HG03064 (cell line): ENCODE results near the gene CELF4.

ENCODE experiments used
- ATAC-seq: cut with Tn5 transposase; IDR thresholded peaks from one replicate; pipeline ENCODE4 v1.9.1; 2021; ENCODE audit warnings: low read depth; ENCODE audit not compliant: unreplicated experiment

Gene CELF4

DNA sequence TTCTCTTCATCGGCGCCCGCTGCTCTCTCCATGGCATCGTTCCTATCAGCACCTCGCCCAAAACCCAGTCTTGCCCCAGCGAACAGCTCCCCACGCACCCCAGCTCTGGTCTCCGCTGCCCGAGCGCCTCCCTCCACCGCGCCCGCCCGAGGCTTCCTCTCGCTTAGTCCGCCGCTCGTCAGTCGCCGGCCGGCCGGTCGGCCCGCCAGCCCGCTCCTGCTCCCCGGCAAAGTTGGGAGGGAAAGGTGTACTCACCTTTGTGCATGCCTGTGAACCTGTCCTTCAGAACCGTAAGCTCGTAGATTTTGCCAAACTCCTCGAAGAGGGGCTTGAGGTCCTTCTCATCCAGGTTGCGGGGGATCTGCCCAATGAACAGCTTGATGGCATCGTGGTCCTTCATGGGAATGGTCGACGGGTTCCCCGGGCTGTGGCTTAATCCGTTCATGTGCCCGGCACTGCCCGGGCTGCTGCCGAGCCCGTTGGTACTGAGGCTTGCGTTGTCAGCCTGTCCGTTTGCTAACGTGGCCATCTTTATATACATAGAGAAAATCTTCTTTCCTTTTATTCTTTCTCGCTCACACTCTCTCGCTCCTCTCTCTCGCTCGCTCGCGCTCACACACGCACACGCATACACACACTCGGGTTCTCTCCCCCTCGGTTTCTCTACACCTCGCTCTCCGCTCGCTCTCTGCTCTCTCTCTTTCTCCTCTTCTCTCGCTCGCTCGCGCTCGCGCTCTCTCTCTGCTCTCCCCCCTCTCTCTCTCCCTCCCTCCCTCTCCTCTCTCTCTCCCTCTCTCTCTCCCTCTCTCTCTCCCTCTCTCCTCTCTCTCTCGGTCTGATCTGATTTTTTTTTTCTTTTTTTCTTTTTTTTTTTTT, at the start of gene CELF4:
Gene CELF4, minus strand, starts transcription at position 698 of the 876 bp plus-strand sequence.
- no peak for ATAC-seq

DNA sequence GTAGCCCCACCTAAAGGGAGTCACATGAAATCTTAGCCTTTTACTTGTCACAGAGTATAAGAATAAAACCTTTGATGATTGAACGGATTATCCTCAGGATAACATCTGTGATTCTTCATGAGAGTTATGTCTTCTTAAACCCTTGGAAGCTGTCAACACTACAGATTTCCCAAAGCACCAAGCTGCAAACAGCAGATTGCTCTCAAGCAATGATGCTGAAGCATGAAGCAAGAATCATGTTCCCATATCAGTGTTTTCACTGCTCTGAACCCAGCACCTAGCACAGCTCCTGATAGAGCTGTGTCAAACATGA, 47.6 kb upstream of the CELF4 start:
- no peak for ATAC-seq

DNA sequence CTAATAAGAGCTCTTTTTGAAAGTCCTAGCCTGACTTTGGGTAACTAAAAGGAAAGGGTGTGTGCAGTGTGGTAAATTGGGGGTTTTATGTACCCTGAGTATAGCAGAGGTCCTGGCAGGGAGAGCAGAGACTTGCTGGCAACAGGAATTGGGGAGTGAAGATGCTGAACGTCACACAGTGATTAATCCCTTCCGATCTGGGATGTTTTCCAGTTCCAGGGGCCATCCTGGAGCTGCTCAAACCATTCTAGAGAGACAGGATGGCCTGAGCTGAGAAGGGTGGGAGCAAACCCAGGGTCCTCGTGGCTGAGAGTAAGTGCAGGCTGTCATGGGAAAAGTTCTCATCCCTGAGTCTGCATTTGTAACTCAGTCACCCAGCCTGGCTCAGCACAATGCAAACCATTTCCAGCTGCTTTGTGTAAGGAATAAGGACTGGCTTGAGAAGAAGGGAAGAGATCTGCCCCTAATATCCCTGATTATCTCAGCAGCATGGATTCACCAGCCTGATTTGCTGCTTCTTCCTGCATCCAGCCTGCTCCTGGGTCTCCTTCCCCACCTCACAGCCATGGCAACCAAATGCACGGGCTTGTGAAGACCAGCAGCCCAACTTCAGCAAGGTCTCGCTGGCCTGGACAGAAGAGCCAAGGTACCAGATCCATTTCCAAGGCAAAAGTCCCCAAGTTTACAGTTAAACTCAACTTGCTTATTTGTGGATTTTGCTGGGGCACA, 47.1 kb upstream of the CELF4 start:
- ATAC-seq, result no peak

DNA sequence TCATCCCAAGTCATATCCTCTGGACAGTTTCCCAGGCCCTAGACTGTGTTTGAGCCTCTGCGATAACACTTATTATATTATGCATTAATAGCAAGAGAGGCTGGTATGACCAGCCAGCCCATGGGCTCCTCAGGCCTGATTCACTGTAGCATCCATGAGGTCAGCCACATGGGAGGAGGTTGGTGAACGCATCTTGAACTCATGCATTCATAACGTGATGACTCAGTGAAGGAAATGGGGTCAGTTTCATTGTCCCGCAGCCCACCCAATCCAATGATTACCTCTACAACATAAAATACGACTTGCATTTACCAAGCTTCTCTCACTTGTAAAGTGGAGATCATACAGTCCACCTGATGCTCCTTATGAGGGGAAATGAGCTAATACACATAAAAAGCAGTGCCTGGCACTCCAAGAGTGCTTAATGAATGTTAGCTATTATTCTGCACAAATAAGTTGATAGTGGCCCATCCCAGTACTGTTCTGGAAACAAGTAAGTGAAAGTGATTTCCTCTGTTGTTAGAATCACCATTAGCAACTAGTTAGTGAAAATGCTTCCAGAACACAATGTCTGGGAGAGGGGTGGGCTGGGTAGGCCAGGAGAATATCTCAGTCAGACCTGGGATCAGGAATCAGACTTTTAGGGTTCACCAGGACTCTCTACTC, 46.1 kb upstream of the CELF4 start:
- no peak for ATAC-seq

DNA sequence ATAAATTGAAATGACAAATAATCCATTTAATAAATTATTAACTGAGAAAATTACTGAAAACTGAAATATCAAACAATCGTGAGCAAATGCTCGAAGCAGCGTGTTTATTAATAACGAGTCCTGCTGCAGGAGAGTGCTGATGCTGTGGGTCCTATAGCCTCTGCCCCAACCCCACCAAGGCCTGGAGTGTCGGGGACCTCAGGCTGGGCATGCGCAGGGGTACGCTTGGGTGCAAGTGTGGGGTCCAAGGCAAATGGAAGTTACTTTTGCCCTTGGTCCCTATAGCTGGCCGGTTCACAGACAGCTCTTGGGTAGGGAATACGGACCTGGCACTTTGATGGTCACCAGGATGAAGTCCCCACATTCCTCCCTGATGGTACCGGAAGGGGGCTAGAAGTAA, 43.3 kb upstream of the CELF4 start:
- no peak for ATAC-seq

DNA sequence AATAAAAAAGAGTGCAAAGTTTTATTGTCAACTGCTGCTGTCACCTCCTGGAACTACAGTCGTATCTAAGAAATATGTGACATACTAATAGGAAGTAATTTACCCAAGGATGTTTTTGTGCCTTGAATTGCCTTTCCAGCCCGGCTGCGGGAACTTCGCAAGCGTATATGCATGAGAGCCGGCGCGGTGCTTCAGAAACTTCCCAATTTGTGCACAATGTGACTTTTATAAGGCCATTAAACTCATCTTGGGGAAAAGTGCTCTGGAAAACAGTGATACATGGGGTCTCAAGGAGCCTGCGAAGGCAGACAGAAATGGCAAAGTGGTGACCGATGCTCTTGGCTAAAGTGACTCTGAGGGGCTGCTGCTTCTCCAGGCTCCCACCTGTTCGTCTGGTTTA, 41.7 kb upstream of the CELF4 start:
- no peak for ATAC-seq

DNA sequence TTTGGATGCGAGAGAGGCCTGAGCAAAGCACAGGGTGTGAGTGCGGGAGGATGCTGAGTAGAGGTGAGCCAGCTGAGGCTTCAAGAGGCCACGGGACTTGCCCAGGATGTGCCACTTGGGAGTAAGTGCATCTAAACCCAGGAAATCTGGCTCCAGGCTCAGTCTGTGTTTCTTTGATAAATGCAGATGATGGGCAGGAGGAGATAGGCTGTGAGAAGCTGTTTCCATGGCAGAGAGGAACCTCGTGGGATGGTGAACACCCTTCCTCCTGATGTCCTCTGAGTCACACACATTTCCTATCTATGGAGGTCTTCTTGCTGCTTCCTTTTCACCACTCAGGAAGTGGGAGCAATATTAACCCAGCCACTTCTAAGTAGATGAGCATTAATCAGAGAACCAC, 38.4 kb upstream of the CELF4 start:
- no peak for ATAC-seq

DNA sequence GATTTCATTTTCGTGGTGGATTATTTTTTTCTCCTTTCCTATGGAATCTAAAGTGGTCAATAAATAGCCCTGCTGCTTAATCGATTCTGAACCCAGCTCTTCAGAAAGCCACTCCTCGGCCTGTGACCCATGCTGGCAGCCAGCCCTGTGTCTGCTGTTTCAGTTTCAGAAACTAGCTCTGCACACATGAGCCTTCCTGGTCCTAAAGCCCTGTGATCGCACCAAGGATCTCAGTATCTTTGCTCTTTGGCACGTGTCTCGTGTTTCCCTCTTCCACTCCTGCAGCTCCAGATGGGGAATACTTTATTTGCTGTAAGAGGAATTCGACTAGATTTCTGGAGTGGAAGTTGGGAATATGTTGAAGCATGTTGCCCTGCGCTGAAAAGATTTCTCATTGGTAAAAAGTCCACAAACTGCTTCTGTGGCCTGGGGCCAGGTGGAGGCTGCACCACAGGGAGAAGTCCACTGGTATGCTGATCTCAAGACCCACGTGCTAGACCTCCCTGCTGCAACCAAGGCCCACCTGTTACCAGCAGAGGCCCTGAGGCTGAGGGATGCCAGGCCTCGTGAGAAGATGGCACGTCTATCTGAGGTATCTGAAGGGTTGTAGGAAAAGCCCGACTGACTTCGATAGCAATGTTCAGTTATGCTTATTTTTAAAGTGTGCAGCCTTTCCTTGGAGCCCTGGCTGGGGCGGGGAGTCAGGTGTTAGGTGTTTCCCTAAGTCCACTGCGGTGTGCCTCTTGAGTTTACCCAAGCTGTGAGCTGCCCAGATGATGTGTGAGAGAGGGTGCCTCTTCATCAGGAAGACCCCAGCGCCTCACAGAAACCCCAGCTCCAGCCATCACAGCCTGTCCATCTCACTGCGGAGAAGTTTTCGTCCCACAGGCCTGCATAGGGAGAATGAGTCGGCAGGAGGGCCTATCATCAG, 33.6 kb upstream of the CELF4 start:
- no peak for ATAC-seq

DNA sequence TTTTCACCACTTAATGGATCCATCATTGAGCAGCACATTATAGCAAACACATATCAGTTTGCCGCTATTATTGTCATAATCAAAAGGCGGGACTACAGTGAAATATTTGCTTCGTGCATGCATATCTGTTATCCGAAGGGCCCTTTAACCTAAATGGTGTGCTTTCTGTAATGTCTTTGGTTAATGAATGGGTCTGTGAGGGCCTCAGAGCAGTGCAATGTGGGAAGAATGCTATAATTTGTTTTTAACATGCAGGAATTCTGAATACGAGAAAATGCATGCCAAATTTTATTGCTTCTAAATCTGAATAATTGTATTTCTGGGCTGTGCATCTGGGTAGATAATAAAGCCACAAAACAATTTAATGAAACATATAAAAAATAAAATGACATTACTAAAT, 32.8 kb upstream of the CELF4 start:
- ATAC-seq, result no peak

DNA sequence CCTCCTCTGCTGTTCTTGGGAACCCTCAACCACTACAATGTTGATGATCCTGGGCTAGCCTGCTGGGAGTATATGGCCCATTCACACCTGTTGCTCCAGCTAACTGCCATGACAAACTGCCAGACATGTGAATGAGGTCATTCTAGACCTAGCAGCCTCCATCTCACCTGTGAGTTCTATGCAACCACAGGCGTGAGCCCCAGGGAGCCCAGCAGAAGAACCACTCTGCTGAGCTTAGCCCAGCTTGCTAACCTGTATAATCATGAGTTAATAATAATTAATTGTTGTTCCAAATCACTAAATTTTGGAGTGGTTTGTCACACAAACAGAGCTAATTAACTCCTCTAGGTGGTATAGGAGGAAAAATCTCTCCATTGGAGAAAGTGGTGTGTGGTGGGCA, 24.7 kb upstream of the CELF4 start:
- no peak for ATAC-seq

DNA sequence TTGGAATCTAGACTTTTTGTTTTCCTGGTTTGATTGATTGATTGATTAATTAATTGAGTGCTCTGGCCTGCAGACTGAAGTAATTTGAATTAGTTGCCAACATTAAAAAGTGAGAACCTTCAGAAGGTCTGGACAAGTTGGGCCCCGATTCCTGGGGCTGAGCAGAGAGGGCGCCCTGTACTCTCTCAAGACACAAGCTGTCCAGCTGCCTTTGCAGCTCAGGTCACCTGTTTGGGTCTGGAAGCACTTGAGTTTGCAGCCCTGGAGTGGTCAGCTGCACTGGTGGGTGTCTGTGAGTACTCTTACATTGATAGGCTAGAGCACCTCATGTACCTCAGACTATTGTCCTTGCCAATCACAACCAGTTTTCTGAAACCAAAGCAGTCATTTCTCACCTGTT, 22.7 kb upstream of the CELF4 start:
- ATAC-seq, result no peak

DNA sequence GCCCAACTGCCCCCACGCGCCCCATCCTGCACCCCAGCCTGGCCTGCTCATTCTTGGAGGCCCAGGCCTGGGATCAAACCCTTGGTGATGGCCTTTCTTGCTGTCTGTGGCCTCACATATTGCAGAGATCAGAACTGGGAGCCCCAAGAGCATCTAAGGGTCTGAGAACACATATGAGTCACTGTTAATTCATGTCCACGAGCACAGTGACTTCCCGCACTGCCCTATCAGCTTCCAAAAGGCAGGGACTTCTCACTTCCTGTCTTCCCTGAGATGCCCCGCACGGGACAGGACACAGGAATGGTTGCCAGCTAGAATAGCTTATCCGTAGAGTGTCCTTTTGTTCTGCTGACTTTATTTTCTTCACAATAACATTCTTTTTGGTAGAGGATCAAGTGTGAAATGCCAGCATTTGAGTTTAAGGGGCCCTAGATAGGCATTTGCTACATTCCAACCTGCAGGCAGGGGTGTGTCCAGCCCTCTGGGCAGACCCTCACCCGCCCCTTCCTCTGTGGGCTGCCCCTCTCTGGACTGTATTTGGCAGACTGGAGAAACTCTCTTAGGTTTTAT, 21.1 kb upstream of the CELF4 start:
- ATAC-seq, result no peak

DNA sequence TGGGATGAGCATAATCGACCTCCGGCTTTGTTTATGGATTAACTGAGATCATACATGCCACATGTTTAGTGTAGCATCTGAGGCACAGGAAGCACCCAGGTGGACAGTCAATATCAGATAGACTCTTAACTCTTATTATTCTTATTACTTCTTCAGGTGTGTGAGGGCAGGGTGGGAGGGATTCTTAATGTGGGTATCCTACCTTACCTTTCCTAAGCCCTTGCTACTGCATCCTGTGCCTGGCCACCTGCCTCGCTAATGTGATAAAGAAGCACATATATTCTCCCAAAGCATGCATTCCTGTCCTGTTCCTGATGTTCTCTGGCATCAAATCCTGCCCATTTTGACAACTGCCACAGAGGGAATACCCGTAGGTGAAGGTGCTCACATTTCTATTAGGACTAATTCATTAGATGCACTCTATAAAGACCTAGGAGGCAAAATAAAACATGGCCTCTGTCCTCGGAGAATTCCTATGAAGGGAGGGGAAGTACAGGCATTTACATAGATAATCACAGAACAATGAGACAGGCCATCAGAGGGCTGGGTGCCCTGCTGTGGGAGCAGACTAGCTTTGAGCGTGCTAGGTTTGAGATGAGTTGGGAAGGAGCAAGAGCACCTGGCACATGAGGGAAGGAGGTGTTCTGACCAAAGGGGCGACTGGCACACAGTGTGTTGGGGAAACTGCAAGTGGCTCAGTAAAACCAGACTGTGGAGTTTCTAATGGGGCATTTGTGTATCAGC, 19.5 kb upstream of the CELF4 start:
- ATAC-seq, result no peak

DNA sequence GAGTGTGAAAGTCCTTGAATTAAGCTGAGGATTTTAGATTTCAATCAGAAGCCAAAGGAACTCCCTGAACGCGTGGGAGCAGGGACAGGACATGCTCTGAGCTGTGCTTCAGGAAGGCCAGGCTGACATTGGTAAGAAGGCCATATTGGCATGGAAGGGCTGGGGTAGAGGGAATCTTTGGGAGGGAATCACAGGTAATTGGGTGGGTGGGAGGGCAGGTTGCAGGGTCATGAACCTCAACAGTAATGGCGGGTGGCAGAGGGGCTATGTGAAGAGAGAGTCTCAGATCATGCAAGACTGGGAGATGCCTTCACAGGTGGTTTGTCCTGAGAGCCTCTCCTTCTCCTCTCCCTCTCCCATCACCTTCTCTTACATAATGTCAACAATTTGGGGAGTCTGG, 18.6 kb upstream of the CELF4 start:
- no peak for ATAC-seq

DNA sequence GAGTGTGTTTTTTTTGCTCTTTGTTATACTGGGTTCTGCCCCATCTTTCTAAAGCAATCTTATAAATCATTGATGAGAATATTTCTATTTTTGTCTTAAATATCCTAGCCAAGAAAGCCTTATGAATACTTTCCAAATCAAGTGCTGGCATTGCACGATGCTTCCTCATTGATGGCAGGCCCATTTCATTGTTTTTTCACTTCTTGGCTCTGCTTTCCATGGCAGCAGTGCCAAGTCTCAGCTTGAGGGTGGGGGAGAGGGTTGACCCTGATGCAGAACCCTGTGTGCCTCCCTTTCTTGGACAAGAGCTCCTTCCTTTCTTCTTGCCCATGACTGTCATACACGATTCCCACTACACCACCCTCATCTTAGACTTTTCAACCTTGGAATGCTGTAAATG, 16.7 kb upstream of the CELF4 start:
- no peak for ATAC-seq

DNA sequence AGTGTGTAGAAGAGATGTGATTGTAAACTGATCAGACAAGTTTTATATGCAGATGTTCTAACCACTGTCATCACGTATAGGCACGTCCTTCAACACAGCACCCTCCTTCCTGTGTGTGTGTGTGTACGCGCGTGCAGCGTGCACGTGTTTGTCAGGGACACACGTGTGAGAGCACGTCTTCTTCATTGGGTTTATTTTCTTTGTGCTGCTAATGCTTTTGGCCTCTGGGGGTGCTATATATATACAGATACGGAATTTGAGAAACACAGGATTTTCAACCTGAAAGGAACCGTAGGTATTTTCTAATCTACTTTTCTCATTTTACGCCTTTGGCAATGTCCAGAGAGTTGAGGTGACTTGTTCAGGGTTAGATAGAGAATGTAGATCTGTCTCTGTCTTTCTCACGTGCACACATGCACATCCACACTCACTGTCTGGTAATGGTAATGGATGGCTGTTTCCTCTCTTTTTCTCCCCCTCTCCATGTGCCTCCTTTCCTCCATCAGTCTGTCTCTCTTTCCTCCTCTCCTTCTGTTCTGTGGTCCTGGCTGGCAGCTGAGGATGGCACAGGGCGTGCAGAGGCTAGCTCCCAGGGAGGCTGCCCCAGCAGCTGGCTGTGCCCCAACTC, 13.4 kb upstream of the CELF4 start:
- ATAC-seq, result no peak

DNA sequence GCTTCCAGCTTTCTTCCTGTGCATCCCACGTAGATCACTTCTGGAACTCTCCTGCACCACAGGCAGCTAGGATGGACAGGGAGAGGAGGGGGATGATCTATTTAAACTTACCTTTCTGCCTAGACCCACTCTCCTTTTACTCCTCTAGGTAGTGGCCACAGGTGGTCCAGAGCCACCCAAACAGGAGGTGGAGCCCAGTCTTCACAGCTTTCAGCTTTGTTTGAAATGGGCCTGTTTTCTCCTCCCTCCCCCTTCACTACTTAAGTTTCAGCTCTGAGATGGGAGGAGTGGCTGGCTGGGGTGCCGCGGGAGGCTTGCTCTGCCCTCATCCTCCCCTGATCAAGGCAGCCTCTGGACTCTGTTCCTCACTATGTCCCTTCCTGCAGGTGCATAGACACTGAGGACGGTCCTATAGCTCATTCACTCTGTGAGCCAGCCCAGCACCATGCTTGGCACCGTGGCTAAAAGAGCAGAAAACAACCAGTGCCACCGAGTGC, 12.6 kb upstream of the CELF4 start:
- no peak for ATAC-seq

DNA sequence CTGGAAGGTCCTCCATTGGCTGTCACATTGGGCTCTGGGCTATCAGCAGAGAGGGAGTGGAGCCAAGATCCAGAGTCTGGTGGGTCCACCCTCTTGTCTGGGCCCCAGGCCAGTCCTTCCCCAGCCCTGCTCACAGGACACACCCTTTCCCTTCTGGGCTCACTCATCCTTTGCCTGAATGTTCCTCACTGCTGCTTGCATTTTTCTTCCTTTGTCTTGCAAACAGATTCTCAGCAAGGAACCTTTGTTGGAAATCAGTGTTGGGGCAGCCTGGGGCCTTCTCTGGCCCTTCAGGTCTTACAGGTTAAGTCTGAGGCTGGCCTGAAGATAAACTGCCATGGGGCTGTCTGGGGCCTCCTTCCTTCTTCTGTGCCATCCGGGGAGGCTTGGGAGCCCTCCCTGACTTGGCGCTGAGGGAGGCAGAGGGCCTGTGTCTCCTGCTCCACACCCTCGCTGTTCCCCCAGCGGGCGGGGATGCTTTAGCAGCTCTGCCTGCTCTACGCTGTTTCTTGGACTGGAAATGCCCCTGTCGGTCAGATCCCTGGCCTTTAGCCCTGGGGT, 11.5 kb upstream of the CELF4 start:
- no peak for ATAC-seq

DNA sequence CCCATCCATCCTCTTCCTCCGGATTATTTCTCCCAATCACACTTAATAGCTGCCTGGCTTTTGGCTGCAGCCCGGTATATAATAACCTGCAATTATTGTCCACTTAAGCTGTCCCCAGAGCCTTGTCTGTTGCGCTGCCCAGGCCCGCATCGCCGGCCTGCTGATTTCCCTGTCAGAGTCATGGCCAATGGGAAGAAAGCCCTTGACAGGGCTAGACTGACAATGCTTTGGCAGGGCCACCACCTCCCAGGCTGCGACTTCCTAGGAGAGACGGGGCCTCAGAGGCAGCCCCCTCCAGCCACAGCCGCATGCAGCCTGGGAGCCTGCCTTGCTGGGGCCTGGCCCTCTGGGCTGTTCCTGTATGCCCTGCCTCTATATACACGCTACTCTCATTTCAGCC, 10.0 kb upstream of the CELF4 start:
- no peak for ATAC-seq
